WTC11 (cell line): Measurements from ENCODE around the gene PHLDB1. TPM values are rescaled to one million over a fixed set of nuclear protein-coding genes. Genes with fewer than 3 reads are reported as not detected.

Experiments
- ATAC-seq: fragments of 200-7000 bp; cut with Tn5 transposase; 2 replicates; pipeline ENCODE4 v1.10.0; 2021; ENCODE audit warnings: mild to moderate bottlenecking, moderate library complexity
- CTCF ChIA-PET: fragments of 300-600 bp; sonication (Branson Sonifier 250); formaldehyde crosslinking; loops from one replicate; lab custom pipeline; 2021; ENCODE audit warnings: antibody characterized with exemption; lab: Charles Lee
- POLR2A ChIA-PET: fragments of 350-600 bp; sonication (Branson Sonifier 250); formaldehyde crosslinking; loops from one replicate; lab custom pipeline; 2021; ENCODE audit warnings: antibody characterized with exemption; lab: Charles Lee
- DNase-seq: peaks from one replicate; pipeline ENCODE4 v3.0.0; 2021; ENCODE audit warnings: low spot score
- H3K27ac Mint-ChIP-seq: 2 replicates; pipeline ENCODE4 v1.8.0; 2021; ENCODE audit warnings: mixed read lengths
- H3K27me3 Mint-ChIP-seq: 2 replicates; pipeline ENCODE4 v1.8.0; 2021; ENCODE audit warnings: low read depth, mild to moderate bottlenecking, moderate library complexity, mixed read lengths
- H3K36me3 Mint-ChIP-seq: 2 replicates; pipeline ENCODE4 v1.8.0; 2021; ENCODE audit warnings: mixed read lengths
- H3K4me1 Mint-ChIP-seq: 2 replicates; pipeline ENCODE4 v1.8.0; 2022; ENCODE audit warnings: mixed read lengths
- H3K4me3 Mint-ChIP-seq: 2 replicates; pipeline ENCODE4 v1.8.0; 2021; ENCODE audit warnings: mild to moderate bottlenecking, moderate library complexity, mixed read lengths
- H3K9me3 Mint-ChIP-seq: 2 replicates; pipeline ENCODE4 v1.8.0; 2021; ENCODE audit warnings: mixed read lengths
- AFF4 ChIP-seq: sonication (generic); formaldehyde crosslinking; IDR thresholded peaks from 2 replicates; pipeline ENCODE4 v1.8.1; 2023; ENCODE audit warnings: mild to moderate bottlenecking, missing genetic modification reagents, borderline replicate concordance
- ATF1 ChIP-seq: sonication (generic); formaldehyde crosslinking; IDR thresholded peaks from 2 replicates; pipeline ENCODE4 v1.8.1; 2023; ENCODE audit warnings: mild to moderate bottlenecking, moderate library complexity, missing genetic modification reagents
- CTCF ChIP-seq: fragments of 200-600 bp; IDR thresholded peaks from 2 replicates; pipeline ENCODE4 v1.8.0; 2022; ENCODE audit warnings: antibody characterized with exemption
- E2F4 ChIP-seq: sonication (generic); formaldehyde crosslinking; IDR thresholded peaks from 2 replicates; pipeline ENCODE4 v1.8.1; 2022; ENCODE audit warnings: low read depth, mild to moderate bottlenecking, moderate library complexity, missing genetic modification reagents, borderline replicate concordance
- ETV6 ChIP-seq: sonication (generic); formaldehyde crosslinking; IDR thresholded peaks from 2 replicates; pipeline ENCODE4 v1.8.1; 2022; ENCODE audit warnings: mild to moderate bottlenecking, missing genetic modification reagents
- FOXP1 ChIP-seq: sonication (generic); formaldehyde crosslinking; IDR thresholded peaks from 2 replicates; pipeline ENCODE4 v1.8.0; 2022; ENCODE audit warnings: missing genetic modification reagents, mild to moderate bottlenecking, moderate library complexity, borderline replicate concordance
- GTF2I ChIP-seq: fragments of 250-450 bp; sonication (Bioruptor Pico); conservative IDR thresholded peaks from 2 replicates; pipeline ENCODE4 v1.4.0; 2021; ENCODE audit warnings: mild to moderate bottlenecking
- IRF2 ChIP-seq: sonication (generic); formaldehyde crosslinking; IDR thresholded peaks from 2 replicates; pipeline ENCODE4 v1.8.0; 2022; ENCODE audit warnings: low read depth, missing genetic modification reagents, borderline replicate concordance
- JUN ChIP-seq: sonication (generic); formaldehyde crosslinking; IDR thresholded peaks from 2 replicates; pipeline ENCODE4 v1.8.0; 2023; ENCODE audit warnings: mild to moderate bottlenecking, missing genetic modification reagents
- MXD4 ChIP-seq: fragments of 250-450 bp; sonication (Bioruptor Pico); IDR thresholded peaks from 2 replicates; pipeline ENCODE4 v1.8.0; 2021; ENCODE audit warnings: mild to moderate bottlenecking, moderate library complexity, borderline replicate concordance
- NFE2L1 ChIP-seq: sonication (generic); formaldehyde crosslinking; IDR thresholded peaks from 2 replicates; pipeline ENCODE4 v1.8.1; 2023; ENCODE audit warnings: missing genetic modification reagents
- SOX15 ChIP-seq: fragments of 250-450 bp; sonication (Bioruptor Pico); IDR thresholded peaks from 2 replicates; pipeline ENCODE4 v1.9.0; 2021; ENCODE audit warnings: mild to moderate bottlenecking
- TP53 ChIP-seq: sonication (generic); formaldehyde crosslinking; IDR thresholded peaks from 2 replicates; pipeline ENCODE4 v1.8.1; 2023; ENCODE audit warnings: mild to moderate bottlenecking, missing genetic modification reagents
- USF2 ChIP-seq: sonication (generic); formaldehyde crosslinking; IDR thresholded peaks from 2 replicates; pipeline ENCODE4 v1.8.1; 2023; ENCODE audit warnings: mild to moderate bottlenecking, missing genetic modification reagents, moderate library complexity
- ZNF317 ChIP-seq: sonication (generic); formaldehyde crosslinking; IDR thresholded peaks from 2 replicates; pipeline ENCODE4 v1.8.1; 2023; ENCODE audit warnings: low read depth, mild to moderate bottlenecking, moderate library complexity, missing genetic modification reagents, borderline replicate concordance
- ZNF416 ChIP-seq: fragments of 250-450 bp; sonication (Bioruptor Pico); IDR thresholded peaks from 2 replicates; pipeline ENCODE4 v1.9.0; 2021; ENCODE audit warnings: mild to moderate bottlenecking, inconsistent platforms
- ZNF423 ChIP-seq: fragments of 250-450 bp; sonication (Bioruptor Pico); IDR thresholded peaks from 2 replicates; pipeline ENCODE4 v2.1.2; 2022; ENCODE audit warnings: mild to moderate bottlenecking, moderate library complexity
- ZNF512 ChIP-seq: sonication (generic); formaldehyde crosslinking; IDR thresholded peaks from 2 replicates; pipeline ENCODE4 v1.8.1; 2022; ENCODE audit warnings: missing genetic modification reagents, borderline replicate concordance
- total RNA-seq: library from RNA; stranded (reverse); gene quantifications from 3 replicates; pipeline ENCODE4 v1.2.3, GENCODE V29; 2021
- TF ChIP-seq, protein P1 (sequence below): sonication (generic); formaldehyde crosslinking; IDR thresholded peaks from 2 replicates; pipeline ENCODE4 v1.8.1; 2023; ENCODE audit warnings: mild to moderate bottlenecking, missing genetic modification reagents

PHLDB1 gene
- total RNA-seq, 1 experiment from 2014 or later, result 83.1 TPM

DNA sequence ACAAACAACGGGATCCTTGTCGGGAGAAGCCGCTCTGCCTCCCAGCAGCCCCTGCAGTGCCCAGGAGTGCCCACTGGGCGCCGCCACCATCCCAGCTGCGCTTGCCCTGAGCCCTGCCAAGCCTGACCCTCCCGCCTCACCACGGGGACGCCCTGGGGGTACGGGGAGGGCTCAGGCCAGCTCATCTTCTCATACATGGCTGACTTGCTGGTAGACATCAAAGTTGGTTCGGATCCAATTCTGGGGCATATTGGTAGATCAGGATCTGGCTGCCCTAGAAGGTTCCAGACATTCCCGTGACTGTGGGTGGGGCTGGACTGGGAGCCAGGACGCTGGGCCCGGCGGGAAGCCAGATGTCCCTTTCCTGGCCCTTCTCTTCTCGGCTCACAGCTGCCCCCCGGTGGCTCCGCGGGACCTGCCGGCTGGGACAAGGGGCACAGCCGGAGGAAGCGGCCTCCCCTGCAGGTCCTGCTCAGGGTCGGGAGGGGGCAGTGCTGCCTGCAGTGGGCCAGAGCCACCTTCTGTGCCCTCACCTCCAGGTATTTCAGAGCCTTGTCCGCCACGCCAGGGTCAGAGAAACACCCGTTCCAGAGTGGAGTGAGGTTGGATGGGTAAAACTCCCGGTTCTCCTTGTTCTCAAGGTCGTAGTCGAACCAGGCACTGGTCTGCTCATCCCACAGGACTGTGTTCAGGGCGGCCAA lies 82.6 kb downstream of the PHLDB1 start (continued):
- peak; percentile 92; the same call in 1 of the 2 replicates for TF ChIP-seq ETV6 (CRISPR knock-in tag)
- TF ChIP-seq ZNF512, result no peak
- no peak for TF ChIP-seq TP53 (CRISPR knock-in tag)
- TF ChIP-seq JUN (CRISPR knock-in tag), result no peak
- no peak for TF ChIP-seq MXD4 (CRISPR knock-in tag)
- no peak for TF ChIP-seq E2F4 (CRISPR knock-in tag)
- TF ChIP-seq NFE2L1 (CRISPR knock-in tag), result no peak
- TF ChIP-seq ZNF317, result no peak
- TF ChIP-seq FOXP1, result no peak
- no peak for TF ChIP-seq GTF2I (CRISPR knock-in tag)
- TF ChIP-seq CTCF, result peak; percentile 81
- no peak for TF ChIP-seq ZNF416 (CRISPR knock-in tag)
- TF ChIP-seq USF2 (CRISPR knock-in tag), result no peak

- Mint-ChIP-seq H3K36me3 (no peaks in the 10 kb centered on the region), H3K4me1 (peaks cover 42% of the 10 kb centered on the region), H3K4me3 (peak overlapping the region; percentile 56; the same call in 1 of the 2 replicates), H3K27me3 (peaks cover 15% of the 10 kb centered on the region; the same call in 1 of the 2 replicates), H3K9me3 (peaks cover 5% of the 10 kb centered on the region), H3K27ac (peak overlapping the region; percentile 54; the same call in 1 of the 2 replicates)
- TF ChIP-seq IRF2 (CRISPR knock-in tag) (no peak), ATF1 (no peak), SOX15 (no peak), AFF4 (CRISPR knock-in tag) (no peak), ZNF423 (CRISPR knock-in tag) (no peak)
- TF ChIP-seq, protein P1, sequence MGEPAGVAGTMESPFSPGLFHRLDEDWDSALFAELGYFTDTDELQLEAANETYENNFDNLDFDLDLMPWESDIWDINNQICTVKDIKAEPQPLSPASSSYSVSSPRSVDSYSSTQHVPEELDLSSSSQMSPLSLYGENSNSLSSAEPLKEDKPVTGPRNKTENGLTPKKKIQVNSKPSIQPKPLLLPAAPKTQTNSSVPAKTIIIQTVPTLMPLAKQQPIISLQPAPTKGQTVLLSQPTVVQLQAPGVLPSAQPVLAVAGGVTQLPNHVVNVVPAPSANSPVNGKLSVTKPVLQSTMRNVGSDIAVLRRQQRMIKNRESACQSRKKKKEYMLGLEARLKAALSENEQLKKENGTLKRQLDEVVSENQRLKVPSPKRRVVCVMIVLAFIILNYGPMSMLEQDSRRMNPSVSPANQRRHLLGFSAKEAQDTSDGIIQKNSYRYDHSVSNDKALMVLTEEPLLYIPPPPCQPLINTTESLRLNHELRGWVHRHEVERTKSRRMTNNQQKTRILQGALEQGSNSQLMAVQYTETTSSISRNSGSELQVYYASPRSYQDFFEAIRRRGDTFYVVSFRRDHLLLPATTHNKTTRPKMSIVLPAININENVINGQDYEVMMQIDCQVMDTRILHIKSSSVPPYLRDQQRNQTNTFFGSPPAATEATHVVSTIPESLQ (CRISPR knock-in tag), result no peak
- peak; percentile 5 for ATAC-seq
- POLR2A ChIA-PET, result interaction anchor here (0.6 to 1.6 kb wide), 3 partner anchors 55 to 102 kb away, joined by 3 to 8 read pairs (median 5); partner anchors contain the start of gene DDX6
- CTCF ChIA-PET, result interaction anchor here (0.8 to 3.1 kb wide), 29 partner anchors 11 to 266 kb away, joined by 3 to 63 read pairs (median 13); partner anchors contain the start of genes DDX6, TREH and UPK2
- DNase-seq, result no peak
Observed at GRCh38 chr11:118690553-118691304, 83.3 kb downstream of the PHLDB1 start.
